Fibroblast of lung (primary cell): Measurements from ENCODE around the gene TAPT1.

ENCODE experiments used
- CTCF ChIP-seq, 2 donors: IDR thresholded peaks in 1 of 2; conservative IDR thresholded peaks in 1 of 2; 1 replicate in 1 of 2; 2 replicates in 1 of 2; pipeline ENCODE4 v1.5.1; 2011 to 2012; ENCODE audit warnings: low read length in 2 of 2, control low read depth in 1 of 2, inconsistent platforms in 1 of 2, low read depth in 1 of 2, mild to moderate bottlenecking in 1 of 2
- EZH2 ChIP-seq: IDR thresholded peaks from 2 replicates; pipeline ENCODE4 v1.5.1; 2012; ENCODE audit warnings: low read length, control low read depth, mild to moderate bottlenecking; ENCODE audit errors: missing control alignments

GRCh38 chr4:16192057-16192456 is 34.2 kb downstream of the TAPT1 start:
- TF ChIP-seq EZH2 (no peak), CTCF (conservative IDR thresholded peaks at IDR 0.05 in 1 of 2, IDR thresholded peaks at IDR 0.05 in 1 of 2; ENCODE audit: low read depth in 1 of 2, low read length in 2 of 2) (no peak)
